IMR-90 (cell line): ENCODE results near the gene MRC2. TPM values are rescaled to one million over a fixed set of nuclear protein-coding genes. Genes with fewer than 3 reads are reported as not detected.
"Not testable (repeated sequence)": the region's sequence is repeated elsewhere in the genome, so short reads cannot be mapped to it uniquely, and the experiment has no call there.

ENCODE experiments used
- ATAC-seq: fragments of 200-7000 bp; cut with Tn5 transposase; 2 replicates; pipeline ENCODE4 v1.9.1; 2020; ENCODE audit warnings: low read depth, mild to moderate bottlenecking, moderate library complexity
- BruUV-seq: library from RNA; stranded (reverse); fragments of 400-500 nt; replicated peaks from 2 replicates; lab custom pipeline; 2021; lab: Mats Ljungman, UMichigan
- CTCF ChIA-PET: fragments of 300-600 bp; formaldehyde crosslinking; extraction: SDS; loops from one replicate; lab custom pipeline; 2021; ENCODE audit warnings: antibody characterized with exemption; lab: Yijun Ruan, JAX
- POLR2A ChIA-PET: fragments of 300-600 bp; sonication (Branson Sonifier 250); formaldehyde crosslinking; loops from one replicate; lab custom pipeline; 2022; ENCODE audit warnings: antibody characterized with exemption; ENCODE audit not compliant: unreplicated experiment; lab: Charles Lee
- DNase-seq: peaks from one replicate; pipeline ENCODE4 v3.0.0; 2013
- H2AFZ ChIP-seq: replicated peaks from 2 replicates; pipeline ENCODE3; 2013; ENCODE audit warnings: low read length, mild to moderate bottlenecking; ENCODE audit not compliant: poor library complexity
- H2AK5ac ChIP-seq: 2 replicates; pipeline ENCODE4 v1.6.1; 2013; ENCODE audit warnings: low read depth, low read length, inconsistent platforms
- H2AK9ac ChIP-seq: replicated peaks from 2 replicates; pipeline ENCODE3; 2013; ENCODE audit warnings: mild to moderate bottlenecking, low read depth, low read length, moderate library complexity; ENCODE audit not compliant: poor library complexity
- H2BK120ac ChIP-seq: 2 replicates; pipeline ENCODE4 v1.6.1; 2013; ENCODE audit warnings: low read depth, low read length, inconsistent platforms
- H2BK15ac ChIP-seq: 3 replicates; pipeline ENCODE4 v1.6.1; 2013; ENCODE audit warnings: low read depth, low read length, inconsistent platforms
- H2BK20ac ChIP-seq: 2 replicates; pipeline ENCODE4 v1.6.1; 2013; ENCODE audit warnings: low read depth, mild to moderate bottlenecking, inconsistent platforms, low read length, moderate library complexity
- H2BK5ac ChIP-seq: 2 replicates; pipeline ENCODE4 v1.6.1; 2013; ENCODE audit warnings: mild to moderate bottlenecking, low read depth, low read length, inconsistent platforms; ENCODE audit not compliant: poor library complexity, severe bottlenecking
- H3K14ac ChIP-seq: replicated peaks from 2 replicates; pipeline ENCODE4 v1.6.1; 2013; ENCODE audit warnings: low read depth, low read length, inconsistent platforms
- H3K18ac ChIP-seq: 2 replicates; pipeline ENCODE4 v1.6.1; 2013; ENCODE audit warnings: low read depth, low read length, control low read depth
- H3K23ac ChIP-seq: 2 replicates; pipeline ENCODE4 v1.6.1; 2013; ENCODE audit warnings: low read depth, low read length, inconsistent platforms
- H3K27ac ChIP-seq: 2 replicates; pipeline ENCODE4 v1.5.1; 2013; ENCODE audit warnings: mild to moderate bottlenecking, control low read depth, low read length; ENCODE audit not compliant: insufficient read depth
- H3K27me3 ChIP-seq: 2 replicates; pipeline ENCODE4 v1.6.1; 2013; ENCODE audit warnings: low read length; ENCODE audit not compliant: control insufficient read depth, insufficient read depth
- H3K36me3 ChIP-seq: 2 replicates; pipeline ENCODE4 v1.6.1; 2013; ENCODE audit warnings: low read length, mixed read lengths; ENCODE audit not compliant: control insufficient read depth, insufficient read depth
- H3K4ac ChIP-seq: 2 replicates; pipeline ENCODE4 v1.6.1; 2013; ENCODE audit warnings: low read depth, low read length, inconsistent platforms
- H3K4me1 ChIP-seq: 2 replicates; pipeline ENCODE4 v1.6.1; 2013; ENCODE audit warnings: low read length, mixed read lengths; ENCODE audit not compliant: control insufficient read depth, insufficient read depth
- H3K4me2 ChIP-seq: 2 replicates; pipeline ENCODE4 v1.6.1; 2013; ENCODE audit warnings: low read depth, mild to moderate bottlenecking, control low read depth, low read length, moderate library complexity
- H3K4me3 ChIP-seq: 2 replicates; pipeline ENCODE4 v1.5.1; 2013; ENCODE audit warnings: low read depth, mild to moderate bottlenecking, control low read depth, low read length, moderate library complexity; ENCODE audit not compliant: insufficient read depth
- H3K56ac ChIP-seq: 2 replicates; pipeline ENCODE4 v1.6.1; 2013; ENCODE audit warnings: low read length, inconsistent platforms; ENCODE audit not compliant: insufficient read depth; ENCODE audit errors: extremely low read depth
- H3K79me1 ChIP-seq, 2 experiments: 2 replicates each; pipeline ENCODE4 v1.6.1; 2013; ENCODE audit warnings: low read length in 2 of 2, inconsistent platforms in 1 of 2, low read depth in 1 of 2
- H3K9ac ChIP-seq: 2 replicates; pipeline ENCODE4 v1.6.1; 2013; ENCODE audit warnings: low read depth, low read length, control low read depth
- H3K9me1 ChIP-seq: 2 replicates; pipeline ENCODE4 v1.6.1; 2013; ENCODE audit warnings: low read length, inconsistent platforms; ENCODE audit not compliant: insufficient read depth
- H3K9me3 ChIP-seq: 2 replicates; pipeline ENCODE4 v1.6.1; 2013; ENCODE audit warnings: low read length; ENCODE audit not compliant: control insufficient read depth, insufficient read depth
- H4K20me1 ChIP-seq: 2 replicates; pipeline ENCODE4 v1.6.1; 2013; ENCODE audit warnings: low read length, inconsistent platforms; ENCODE audit not compliant: insufficient read depth
- H4K5ac ChIP-seq: 2 replicates; pipeline ENCODE4 v1.6.1; 2013; ENCODE audit warnings: mild to moderate bottlenecking, low read depth, low read length, control low read depth
- H4K8ac ChIP-seq, 2 experiments: 2 replicates each; pipeline ENCODE4 v1.6.1; 2013; ENCODE audit warnings: low read depth in 2 of 2, low read length in 2 of 2, control low read depth in 1 of 2, inconsistent platforms in 1 of 2
- H4K91ac ChIP-seq: 2 replicates; pipeline ENCODE4 v1.6.1; 2013; ENCODE audit warnings: low read depth, low read length, inconsistent platforms; ENCODE audit not compliant: insufficient read depth
- CEBPB ChIP-seq: IDR thresholded peaks from 2 replicates; pipeline ENCODE4 v1.6.1; 2012; ENCODE audit warnings: low read depth, low read length, improper control_type of control experiment
- MXI1 ChIP-seq: IDR thresholded peaks from 2 replicates; pipeline ENCODE4 v1.6.1; 2012; ENCODE audit warnings: low read depth, mild to moderate bottlenecking, low read length, moderate library complexity, borderline replicate concordance
- WGBS, 2 experiments: methylation state at CpG; one replicate each; pipeline versions ENCODE4 v1.1.5 to v1.1.7; 2013; ENCODE audit warnings: missing lambda C conversion rate in 2 of 2; ENCODE audit not compliant: insufficient read length in 1 of 2; ENCODE audit errors: extremely low coverage in 2 of 2; 5-methylcytosine and 5-hydroxymethylcytosine counted together
- dilution Hi-C: fragments of 300-500 bp; cut with HindIII; formaldehyde crosslinking; loops from one replicate; pipeline ENCODE4 v1.14.3; 2018; ENCODE audit warnings: low sequenced_read_pairs; ENCODE audit not compliant: unreplicated experiment
- in situ Hi-C: fragments of 300-500 bp; cut with MboI; formaldehyde crosslinking; loops from 3 replicates; pipeline ENCODE4 v1.14.3; 2019; ENCODE audit warnings: low sequenced_read_pairs, inconsistent platforms, mixed read lengths
- intact Hi-C: fragments of 100-400 bp; cut with micrococcal nuclease; formaldehyde crosslinking; loops from 2 replicates; pipeline ENCODE4 v1.10.0; 2022
- polyA plus RNA-seq, 3 experiments: library from polyadenylated mRNA; depleted of rRNA; stranded (reverse); fragments of >200 nt; gene quantifications; 2 replicates each; pipeline ENCODE4 v1.2.3, GENCODE V29; 2012; ENCODE audit warnings: low replicate concordance in 1 of 3
- total RNA-seq: library from RNA; depleted of rRNA; stranded (reverse); fragments of >200 nt; gene quantifications from 2 replicates; pipeline ENCODE4 v1.2.3, GENCODE V29; 2012

MRC2 gene
- total and polyA plus RNA-seq, 2 of the 4 experiments (the other 2 are of a cell fraction) = 39.3 to 137 TPM

GRCh38 chr17:62693616-62694409 lies 66.3 kb downstream of the MRC2 start (continued):
- TF ChIP-seq MXI1 = no peak
- TF ChIP-seq CEBPB = no peak

GRCh38 chr17:62695093-62695738 lies 67.7 kb downstream of the MRC2 start:
- H2BK15ac ChIP-seq, H3K9ac ChIP-seq, H3K27me3 ChIP-seq, H4K5ac ChIP-seq, H4K8ac ChIP-seq, dilution Hi-C loops, H3K27ac ChIP-seq, POLR2A ChIA-PET, intact Hi-C loops, H3K79me1 ChIP-seq, H4K91ac ChIP-seq, H2AFZ ChIP-seq, H3K18ac ChIP-seq, H2BK5ac ChIP-seq, H3K56ac ChIP-seq, CTCF ChIA-PET, DNase-seq, H3K4me3 ChIP-seq, H3K4me1 ChIP-seq, H2BK20ac ChIP-seq, H2BK120ac ChIP-seq, H3K9me3 ChIP-seq, H3K4ac ChIP-seq, H3K14ac ChIP-seq, BruUV-seq, ATAC-seq, H3K4me2 ChIP-seq, H4K20me1 ChIP-seq, H3K23ac ChIP-seq: not testable (repeated sequence)
- WGBS, 2 experiments = 100% methylated on average over 1 of the region's 5 CpGs; no CpG with 5 or more reads in 1 of the 2 experiments
- H2AK9ac ChIP-seq = peak overlapping the region; percentile 16
- H3K9me1 ChIP-seq = peaks cover 12% of the 10 kb centered on the region; the same call in 1 of the 2 replicates
- peaks cover 28% of the 10 kb centered on the region for H3K36me3 ChIP-seq
- peak overlapping the region; percentile 31; the same call in 1 of the 2 replicates for H2AK5ac ChIP-seq
- in situ Hi-C loops = loop anchor here (10.0 kb wide), 1 partner anchor 700 kb away; no protein-coding TSS in a partner anchor
